ENCODE measurements around the gene IFNGR2.

IFNGR2 gene

GRCh38 chr21:33369586-33369985, 33.6 kb upstream of the IFNGR2 start:
- no peak for TF ChIP-seq CTCF (IDR thresholded peaks at IDR 0.05; ENCODE audit: control insufficient read depth, insufficient read depth, low read depth, low read length, missing control alignments)
- no peak overlapping the region for H3K4me3 ChIP-seq (ENCODE audit: control insufficient read depth, low read depth, low read length)
- no peak for DNase-seq (ENCODE audit: low read depth)

- no peak for TF ChIP-seq CTCF (IDR thresholded peaks at IDR 0.05; ENCODE audit: control insufficient read depth, insufficient read depth, low read depth, low read length, missing control alignments)
- no peak overlapping the region for H3K4me3 ChIP-seq (ENCODE audit: control insufficient read depth, low read depth, low read length)
- no peak for DNase-seq (ENCODE audit: low read depth)
Observed at GRCh38 chr21:33370305-33370704, 32.9 kb upstream of the IFNGR2 start.

- TF ChIP-seq CTCF (IDR thresholded peaks at IDR 0.05; ENCODE audit: control insufficient read depth, insufficient read depth, low read depth, low read length, missing control alignments): no peak
- no peak for DNase-seq (ENCODE audit: low read depth)
- H3K4me3 ChIP-seq (ENCODE audit: control insufficient read depth, low read depth, low read length): no peak overlapping the region
Observed at GRCh38 chr21:33371366-33371765, 31.8 kb upstream of the IFNGR2 start.

GRCh38 chr21:33372582-33372981, 30.6 kb upstream of the IFNGR2 start:
- H3K4me3 ChIP-seq (ENCODE audit: control insufficient read depth, low read depth, low read length): no peak overlapping the region
- no peak for TF ChIP-seq CTCF (IDR thresholded peaks at IDR 0.05; ENCODE audit: control insufficient read depth, insufficient read depth, low read depth, low read length, missing control alignments)
- no peak for DNase-seq (ENCODE audit: low read depth)

GRCh38 chr21:33373451-33373850, 29.8 kb upstream of the IFNGR2 start:
- no peak overlapping the region for H3K4me3 ChIP-seq (ENCODE audit: control insufficient read depth, low read depth, low read length)
- DNase-seq (ENCODE audit: low read depth): no peak
- no peak for TF ChIP-seq CTCF (IDR thresholded peaks at IDR 0.05; ENCODE audit: control insufficient read depth, insufficient read depth, low read depth, low read length, missing control alignments)

GRCh38 chr21:33374080-33374449, 29.1 kb upstream of the IFNGR2 start:
- H3K4me3 ChIP-seq (ENCODE audit: control insufficient read depth, low read depth, low read length): no peak overlapping the region
- DNase-seq (ENCODE audit: low read depth): no peak
- no peak for TF ChIP-seq CTCF (IDR thresholded peaks at IDR 0.05; ENCODE audit: control insufficient read depth, insufficient read depth, low read depth, low read length, missing control alignments)

- TF ChIP-seq CTCF (IDR thresholded peaks at IDR 0.05; ENCODE audit: control insufficient read depth, insufficient read depth, low read depth, low read length, missing control alignments): peak; percentile 69
- no peak overlapping the region for H3K4me3 ChIP-seq (ENCODE audit: control insufficient read depth, low read depth, low read length)
- no peak for DNase-seq (ENCODE audit: low read depth)
Observed at GRCh38 chr21:33374450-33375096, 28.6 kb upstream of the IFNGR2 start.
